Measurements from ENCODE around the gene RNF103. TPM values are rescaled to one million over a fixed set of nuclear protein-coding genes. Genes with fewer than 3 reads are reported as not detected.

The RNF103 gene
- total RNA-seq, 4 donors from 2014 or later: 31.3 to 46.6 (median 34.5) TPM

GRCh38 chr2:86570059-86570458, 53.6 kb downstream of the RNF103 start:
- DNase-seq (ENCODE audit: low spot score in 2 of 2): no peak
- TF ChIP-seq POLR2A (IDR thresholded peaks at IDR 0.05): no peak
- TF ChIP-seq CTCF (IDR thresholded peaks at IDR 0.05): no peak
- H3K4me3 ChIP-seq (ENCODE audit: low read depth, poor library complexity, severe bottlenecking): no peak overlapping the region
- WGBS, 2 donors: 63 to 71% methylated on average over 3 of the region's 3 CpGs
- intact Hi-C loops (cut with DNase I; ENCODE audit: low total_unique reads): no loop called here

- TF ChIP-seq CTCF (IDR thresholded peaks at IDR 0.05): no peak
- no peak for TF ChIP-seq POLR2A (IDR thresholded peaks at IDR 0.05)
- DNase-seq (ENCODE audit: low spot score in 2 of 2): no peak
- intact Hi-C loops (cut with DNase I; ENCODE audit: low total_unique reads): no loop called here
- no peak overlapping the region for H3K4me3 ChIP-seq (ENCODE audit: low read depth, poor library complexity, severe bottlenecking)
Measured at GRCh38 chr2:86566821-86567190, 56.9 kb downstream of the RNF103 start.

GRCh38 chr2:86566158-86566820, 57.4 kb downstream of the RNF103 start:
- intact Hi-C loops (cut with DNase I; ENCODE audit: low total_unique reads): no loop called here
- WGBS, 2 donors: 43% methylated on average over 6 of the region's 6 CpGs
- no peak for DNase-seq (ENCODE audit: low spot score in 2 of 2)

GRCh38 chr2:86563650-86564061, 60.0 kb downstream of the RNF103 start:
- TF ChIP-seq CTCF (IDR thresholded peaks at IDR 0.05) (no peak), POLR2A (IDR thresholded peaks at IDR 0.05) (no peak)
- no peak overlapping the region for H3K4me3 ChIP-seq (ENCODE audit: low read depth, poor library complexity, severe bottlenecking)
- no peak for DNase-seq (ENCODE audit: low spot score in 2 of 2)
- intact Hi-C loops (cut with DNase I; ENCODE audit: low total_unique reads): no loop called here
- WGBS, 2 donors: 79% methylated on average over 13 of the region's 13 CpGs

More at GRCh38 chr2:86566158-86566820, 57.4 kb downstream of the RNF103 start:
- TF ChIP-seq CTCF (IDR thresholded peaks at IDR 0.05): no peak
- no peak for TF ChIP-seq POLR2A (IDR thresholded peaks at IDR 0.05)
- H3K4me3 ChIP-seq (ENCODE audit: low read depth, poor library complexity, severe bottlenecking): no peak overlapping the region

- intact Hi-C loops (cut with DNase I; ENCODE audit: low total_unique reads): no loop called here
- TF ChIP-seq POLR2A (IDR thresholded peaks at IDR 0.05) (no peak), CTCF (IDR thresholded peaks at IDR 0.05) (no peak)
- 1% methylated on average over 57 of the region's 57 CpGs for WGBS, 2 donors
- DNase-seq (ENCODE audit: low spot score in 2 of 2): peak; percentile 95 to 99
- H3K4me3 ChIP-seq (ENCODE audit: low read depth, poor library complexity, severe bottlenecking): peak within 1 kb of the TSS; percentile 82
Measured at GRCh38 chr2:86562922-86563649, 60.6 kb downstream of the RNF103 start, which contains the start of gene CHMP3. TSS of gene CHMP3 (minus strand) at chr2:86563443. CDS start at chr2:86563348, 95 bp downstream.
